ENCODE results near the gene HIC1.

DNA sequence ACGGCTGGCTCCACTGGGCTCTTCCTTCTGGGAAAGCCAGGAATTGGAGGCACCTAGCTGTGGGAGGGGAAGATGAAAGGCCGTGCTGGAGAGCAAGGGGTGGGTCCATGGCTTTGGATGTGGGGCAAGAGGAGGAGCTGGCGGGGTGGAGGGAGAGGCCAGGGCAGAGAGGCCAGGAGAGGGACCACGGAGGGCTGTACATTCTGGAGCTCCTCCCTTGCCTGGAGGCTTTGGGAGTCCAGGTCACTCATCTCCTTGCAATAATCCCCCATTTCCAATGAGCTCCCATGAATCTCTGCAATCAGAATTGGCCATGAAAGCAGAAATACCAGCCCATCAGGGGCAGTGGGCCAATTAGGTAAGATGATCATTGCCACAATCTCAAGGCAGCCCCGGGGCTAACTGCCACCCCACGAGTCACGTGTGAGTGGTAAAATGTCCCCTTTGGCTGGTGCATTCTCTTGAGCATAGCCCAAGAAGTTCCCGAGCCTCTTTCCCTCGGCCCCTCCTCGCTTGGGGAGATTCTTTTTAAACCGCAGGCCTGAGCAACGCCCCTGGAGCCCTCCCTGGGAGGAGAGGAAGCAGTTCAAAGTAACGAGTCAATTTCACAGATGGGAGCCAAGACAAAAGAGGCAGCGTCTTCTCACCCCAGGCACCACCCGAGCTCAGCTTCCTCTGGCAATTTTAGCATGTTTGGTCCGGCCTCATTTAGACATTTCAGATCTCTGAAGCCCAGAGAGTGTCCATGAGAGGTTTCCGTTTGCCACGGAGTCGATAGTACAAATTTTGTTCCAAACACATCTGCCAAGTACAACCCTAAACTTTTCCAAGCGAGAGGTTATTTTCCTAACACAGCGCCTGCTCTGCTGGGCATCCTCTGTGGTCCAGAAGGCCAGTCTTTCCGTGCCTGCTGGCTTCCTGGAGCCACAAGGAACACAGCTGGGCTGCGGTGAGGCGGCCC is 43.2 kb upstream of the HIC1 start:
- TF ChIP-seq, protein P1, sequence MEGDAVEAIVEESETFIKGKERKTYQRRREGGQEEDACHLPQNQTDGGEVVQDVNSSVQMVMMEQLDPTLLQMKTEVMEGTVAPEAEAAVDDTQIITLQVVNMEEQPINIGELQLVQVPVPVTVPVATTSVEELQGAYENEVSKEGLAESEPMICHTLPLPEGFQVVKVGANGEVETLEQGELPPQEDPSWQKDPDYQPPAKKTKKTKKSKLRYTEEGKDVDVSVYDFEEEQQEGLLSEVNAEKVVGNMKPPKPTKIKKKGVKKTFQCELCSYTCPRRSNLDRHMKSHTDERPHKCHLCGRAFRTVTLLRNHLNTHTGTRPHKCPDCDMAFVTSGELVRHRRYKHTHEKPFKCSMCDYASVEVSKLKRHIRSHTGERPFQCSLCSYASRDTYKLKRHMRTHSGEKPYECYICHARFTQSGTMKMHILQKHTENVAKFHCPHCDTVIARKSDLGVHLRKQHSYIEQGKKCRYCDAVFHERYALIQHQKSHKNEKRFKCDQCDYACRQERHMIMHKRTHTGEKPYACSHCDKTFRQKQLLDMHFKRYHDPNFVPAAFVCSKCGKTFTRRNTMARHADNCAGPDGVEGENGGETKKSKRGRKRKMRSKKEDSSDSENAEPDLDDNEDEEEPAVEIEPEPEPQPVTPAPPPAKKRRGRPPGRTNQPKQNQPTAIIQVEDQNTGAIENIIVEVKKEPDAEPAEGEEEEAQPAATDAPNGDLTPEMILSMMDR (IDR thresholded peaks at IDR 0.05): no peak
- TF ChIP-seq POLR2A (IDR thresholded peaks at IDR 0.05) (no peak), EP300 (IDR thresholded peaks at IDR 0.05) (no peak)
